ENCODE measurements around the gene TRIM24.

GRCh38 chr7:138493535-138493934, 33.5 kb downstream of the TRIM24 start:
- TF ChIP-seq, protein P1, sequence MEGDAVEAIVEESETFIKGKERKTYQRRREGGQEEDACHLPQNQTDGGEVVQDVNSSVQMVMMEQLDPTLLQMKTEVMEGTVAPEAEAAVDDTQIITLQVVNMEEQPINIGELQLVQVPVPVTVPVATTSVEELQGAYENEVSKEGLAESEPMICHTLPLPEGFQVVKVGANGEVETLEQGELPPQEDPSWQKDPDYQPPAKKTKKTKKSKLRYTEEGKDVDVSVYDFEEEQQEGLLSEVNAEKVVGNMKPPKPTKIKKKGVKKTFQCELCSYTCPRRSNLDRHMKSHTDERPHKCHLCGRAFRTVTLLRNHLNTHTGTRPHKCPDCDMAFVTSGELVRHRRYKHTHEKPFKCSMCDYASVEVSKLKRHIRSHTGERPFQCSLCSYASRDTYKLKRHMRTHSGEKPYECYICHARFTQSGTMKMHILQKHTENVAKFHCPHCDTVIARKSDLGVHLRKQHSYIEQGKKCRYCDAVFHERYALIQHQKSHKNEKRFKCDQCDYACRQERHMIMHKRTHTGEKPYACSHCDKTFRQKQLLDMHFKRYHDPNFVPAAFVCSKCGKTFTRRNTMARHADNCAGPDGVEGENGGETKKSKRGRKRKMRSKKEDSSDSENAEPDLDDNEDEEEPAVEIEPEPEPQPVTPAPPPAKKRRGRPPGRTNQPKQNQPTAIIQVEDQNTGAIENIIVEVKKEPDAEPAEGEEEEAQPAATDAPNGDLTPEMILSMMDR (IDR thresholded peaks at IDR 0.05; ENCODE audit: insufficient read depth, low read length) = no peak
- no peak for TF ChIP-seq POLR2AphosphoS5 (IDR thresholded peaks at IDR 0.05; ENCODE audit: low read depth)
- TF ChIP-seq REST (IDR thresholded peaks at IDR 0.05; ENCODE audit: insufficient replicate concordance, low read depth) = no peak
- no peak for TF ChIP-seq GABPA (IDR thresholded peaks at IDR 0.05; ENCODE audit: low read depth)
